Lung (tissue), 12 donors: ENCODE data around the gene HTR6. TPM values are rescaled to one million over a fixed set of nuclear protein-coding genes. Genes with fewer than 3 reads are reported as not detected.

Experiments
- ATAC-seq: fragments of 200-7000 bp; cut with Tn5 transposase; one replicate; pipeline ENCODE4 v1.9.1; 2020; ENCODE audit warnings: moderate number of reproducible peaks; ENCODE audit not compliant: insufficient read depth, low FRiP score
- DNase-seq, 3 donors: peaks; one replicate each; pipeline ENCODE4 v3.0.0-alpha.2; 2013 to 2017
- H3K27ac ChIP-seq, 2 donors: one replicate each; pipeline ENCODE4 v1.5.1; 2013; ENCODE audit warnings: mild to moderate bottlenecking in 2 of 2, moderate library complexity in 2 of 2, control low read depth in 1 of 2, inconsistent platforms in 1 of 2, low read depth in 1 of 2, low read length in 1 of 2
- H3K27me3 ChIP-seq, 3 donors: one replicate each; pipeline ENCODE4 v1.5.1; 2013; ENCODE audit warnings: low read length in 2 of 3; ENCODE audit not compliant: control insufficient read depth in 3 of 3, insufficient read depth in 3 of 3
- H3K36me3 ChIP-seq, 4 donors: one replicate each; pipeline ENCODE4 v1.5.1; 2013; ENCODE audit warnings: low read length in 4 of 4, mild to moderate bottlenecking in 1 of 4, moderate library complexity in 1 of 4; ENCODE audit not compliant: control insufficient read depth in 4 of 4, insufficient read depth in 4 of 4
- H3K4me1 ChIP-seq, 5 donors: one replicate each; pipeline ENCODE4 v1.5.1; 2013; ENCODE audit warnings: low read length in 5 of 5, mild to moderate bottlenecking in 2 of 5, moderate library complexity in 1 of 5; ENCODE audit not compliant: control insufficient read depth in 5 of 5, insufficient read depth in 5 of 5
- H3K4me3 ChIP-seq: one replicate; pipeline ENCODE4 v1.5.1; 2013; ENCODE audit warnings: mild to moderate bottlenecking, control low read depth, moderate library complexity
- H3K9ac ChIP-seq, 2 donors: one replicate each; pipeline ENCODE4 v1.5.1; 2013; ENCODE audit warnings: low read length in 2 of 2, control low read depth in 1 of 2; ENCODE audit not compliant: insufficient read depth in 1 of 2
- H3K9me3 ChIP-seq, 4 donors: one replicate each; pipeline ENCODE4 v1.5.1; 2013; ENCODE audit warnings: low read length in 3 of 4, mild to moderate bottlenecking in 1 of 4, moderate library complexity in 1 of 4; ENCODE audit not compliant: control insufficient read depth in 4 of 4, insufficient read depth in 3 of 4
- WGBS, 2 donors: extraction: QIAGEN DNeasy Blood & Tissue Kit; methylation state at CpG; one replicate each; pipeline ENCODE4 v1.1.7; 2013; 5-methylcytosine and 5-hydroxymethylcytosine counted together
- polyA plus RNA-seq, 2 donors: library from polyadenylated mRNA; stranded (reverse); fragments of 200-250 nt; gene quantifications; one replicate each; pipeline ENCODE4 v1.2.1, GENCODE V29; 2013
- total RNA-seq, 2 donors: library from RNA; depleted of rRNA in 1 of 2; stranded (reverse); fragments of >200 nt in 1 of 2; gene quantifications; one replicate each; pipeline ENCODE4 v1.2.1, GENCODE V29; 2014 to 2021
- TF ChIP-seq, protein P1 (sequence below): IDR thresholded peaks from 2 replicates; pipeline ENCODE4 v1.5.1; 2012; ENCODE audit warnings: mild to moderate bottlenecking; ENCODE audit errors: control extremely low read depth, extremely low read depth
- donor health status: control.
- donor health status: control.
- donor health status: Bipolar disorder and iron deficiency.
- donor health status: healthy.
- donor health status: DM: yes; HTN: yes; CAD: no.

HTR6 gene
- total and polyA plus RNA-seq, 4 donors: not detected

DNA sequence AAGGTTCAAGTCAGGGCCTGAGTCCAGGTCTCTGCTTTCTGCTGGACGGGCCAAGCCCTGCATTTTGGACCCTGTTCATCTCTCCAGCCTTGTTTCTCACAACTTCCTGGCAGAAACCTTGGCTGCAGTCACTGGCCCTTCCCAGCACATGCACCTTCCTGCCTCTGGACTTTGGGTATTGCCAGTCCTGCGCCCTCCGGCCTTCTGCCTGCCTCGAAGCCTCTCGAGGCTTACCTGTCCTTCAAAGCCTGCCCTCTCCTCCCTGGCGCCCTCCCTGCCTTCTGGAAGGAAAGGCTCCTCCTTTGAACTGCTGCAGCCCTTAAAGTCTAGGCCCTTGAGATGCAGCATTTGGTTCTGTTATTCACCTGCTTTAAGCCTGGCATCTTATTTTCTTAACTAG lies 52.8 kb downstream of the HTR6 start:
- no peaks in the 10 kb centered on the region for H3K27me3 ChIP-seq
- H3K27ac ChIP-seq: no peak overlapping the region
- no peaks in the 10 kb centered on the region for H3K4me1 ChIP-seq
- peaks cover 0 to 2% (median 0%) of the 10 kb centered on the region in 4 donors for H3K36me3 ChIP-seq
- DNase-seq (no peak), ATAC-seq (no peak)
- H3K4me3 ChIP-seq: no peak overlapping the region
- no peaks in the 10 kb centered on the region for H3K9me3 ChIP-seq
- WGBS, 2 donors: 93 to 94% methylated on average over 6 of the region's 6 CpGs
- H3K9ac ChIP-seq: no peak overlapping the region
- TF ChIP-seq, protein P1, sequence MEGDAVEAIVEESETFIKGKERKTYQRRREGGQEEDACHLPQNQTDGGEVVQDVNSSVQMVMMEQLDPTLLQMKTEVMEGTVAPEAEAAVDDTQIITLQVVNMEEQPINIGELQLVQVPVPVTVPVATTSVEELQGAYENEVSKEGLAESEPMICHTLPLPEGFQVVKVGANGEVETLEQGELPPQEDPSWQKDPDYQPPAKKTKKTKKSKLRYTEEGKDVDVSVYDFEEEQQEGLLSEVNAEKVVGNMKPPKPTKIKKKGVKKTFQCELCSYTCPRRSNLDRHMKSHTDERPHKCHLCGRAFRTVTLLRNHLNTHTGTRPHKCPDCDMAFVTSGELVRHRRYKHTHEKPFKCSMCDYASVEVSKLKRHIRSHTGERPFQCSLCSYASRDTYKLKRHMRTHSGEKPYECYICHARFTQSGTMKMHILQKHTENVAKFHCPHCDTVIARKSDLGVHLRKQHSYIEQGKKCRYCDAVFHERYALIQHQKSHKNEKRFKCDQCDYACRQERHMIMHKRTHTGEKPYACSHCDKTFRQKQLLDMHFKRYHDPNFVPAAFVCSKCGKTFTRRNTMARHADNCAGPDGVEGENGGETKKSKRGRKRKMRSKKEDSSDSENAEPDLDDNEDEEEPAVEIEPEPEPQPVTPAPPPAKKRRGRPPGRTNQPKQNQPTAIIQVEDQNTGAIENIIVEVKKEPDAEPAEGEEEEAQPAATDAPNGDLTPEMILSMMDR: no peak

DNA sequence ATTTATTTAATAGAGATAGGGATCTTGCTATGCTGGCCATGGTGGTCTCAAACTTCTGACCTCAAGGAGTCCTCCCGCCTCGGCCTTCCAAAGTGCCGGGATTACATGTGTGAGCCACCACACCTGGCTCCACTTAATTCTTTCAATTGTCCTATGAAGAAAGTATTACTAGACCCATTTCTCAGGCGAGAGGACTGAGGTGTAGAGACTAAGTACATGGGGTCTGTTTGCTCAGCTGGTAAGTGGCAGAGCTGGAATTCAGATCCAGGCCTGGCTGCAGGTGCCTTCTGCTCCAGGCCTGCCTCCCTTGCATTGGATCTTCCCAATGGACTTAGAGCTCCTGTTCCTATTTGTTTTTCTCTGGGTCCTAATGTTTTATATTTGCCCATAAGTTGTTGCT lies 55.5 kb downstream of the HTR6 start:
- no peak overlapping the region for H3K9ac ChIP-seq
- H3K4me1 ChIP-seq: no peaks in the 10 kb centered on the region
- ATAC-seq: no peak
- H3K27ac ChIP-seq: no peak overlapping the region
- H3K9me3 ChIP-seq: no peaks in the 10 kb centered on the region
- H3K36me3 ChIP-seq: peaks cover 0 to 8% (median 0%) of the 10 kb centered on the region in 4 donors
- WGBS, 2 donors: 95 to 97% methylated on average over 4 of the region's 4 CpGs
- no peaks in the 10 kb centered on the region for H3K27me3 ChIP-seq
- no peak overlapping the region for H3K4me3 ChIP-seq
- TF ChIP-seq, protein P1: no peak
- no peak for DNase-seq

GRCh38 chr1:19720973-19721372 lies 56.3 kb downstream of the HTR6 start:
- ATAC-seq: no peak
- Histone ChIP-seq H3K4me1 (no peaks in the 10 kb centered on the region), H3K36me3 (peaks cover 0 to 11% (median 0%) of the 10 kb centered on the region in 4 donors), H3K9me3 (no peaks in the 10 kb centered on the region), H3K27ac (no peak overlapping the region), H3K4me3 (no peak overlapping the region), H3K27me3 (no peaks in the 10 kb centered on the region), H3K9ac (no peak overlapping the region)
- TF ChIP-seq, protein P1: no peak
- 84 to 89% methylated on average over 4 of the region's 4 CpGs for WGBS, 2 donors
- DNase-seq: no peak

DNA sequence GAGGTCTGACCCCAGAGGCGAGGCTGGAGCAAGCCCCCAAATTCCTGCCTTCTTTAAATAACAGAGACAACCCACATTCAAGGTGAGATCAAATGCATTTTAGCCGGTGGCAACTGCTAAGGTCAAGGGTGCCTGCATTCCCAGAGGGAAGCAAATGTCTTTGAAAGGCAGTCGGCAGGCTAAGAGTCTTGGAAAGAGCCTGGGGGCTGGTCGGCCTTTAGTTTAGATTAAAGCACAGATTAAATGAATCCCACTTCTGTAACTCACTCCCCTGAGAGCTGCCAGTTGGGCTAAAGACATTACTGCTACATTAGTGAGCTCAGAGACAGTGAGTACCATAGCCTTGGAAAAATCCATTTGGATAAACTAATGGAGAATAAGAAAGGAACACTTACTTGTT lies 59.2 kb downstream of the HTR6 start:
- Histone ChIP-seq H3K36me3 (peaks cover 0 to 21% (median 0%) of the 10 kb centered on the region in 4 donors), H3K27ac (no peak overlapping the region), H3K4me3 (no peak overlapping the region), H3K9me3 (no peaks in the 10 kb centered on the region), H3K4me1 (no peaks in the 10 kb centered on the region), H3K9ac (no peak overlapping the region), H3K27me3 (no peaks in the 10 kb centered on the region)
- DNase-seq: no peak
- TF ChIP-seq, protein P1: no peak
- no peak for ATAC-seq
- WGBS, 2 donors: 69 to 82% methylated on average over 4 of the region's 4 CpGs
